Measurements from ENCODE around the gene DTWD1. TPM values are rescaled to one million over a fixed set of nuclear protein-coding genes. Genes with fewer than 3 reads are reported as not detected.

The DTWD1 gene
- total RNA-seq (2012; rRNA removed) (20.1 and 24.4 TPM in 2 replicates), polyA plus RNA-seq (2012; rRNA removed) (12.6 and 19.9 TPM in 2 replicates), Bru-seq, nascent RNA (percentile 87 among the genes with signal in this experiment), BruChase-seq, experiment 1, labeled RNA remaining after a 6-hour chase (percentile 79 among the genes with signal in this experiment), BruChase-seq, experiment 2, labeled RNA remaining after a 2-hour chase (percentile 90 among the genes with signal in this experiment)
- 1.4 and 2.0 TPM in 2 replicates for polyA plus RNA-seq (2012; cell fraction: cytosol; rRNA removed)
- polyA plus RNA-seq (2012; cell fraction: nucleus; rRNA removed; ENCODE audit: low replicate concordance), result 1.4 and 20.7 TPM in 2 replicates
- long read RNA-seq, full-length matches to known transcripts, result 33 of 64 reads
- long read RNA-seq, partial matches to known transcripts, result 8 of 64 reads
- long read RNA-seq, other reads (novel, unspliced or antisense), result 23 of 64 reads

GRCh38 chr15:49620658-49621368, at the start of gene DTWD1, which contains the start of gene FAM227B:
TSS of gene DTWD1 (plus strand) at chr15:49621048. CDS start at chr15:49625168, 4,120 bp downstream.
TSS of gene FAM227B (minus strand) at chr15:49620818. CDS start at chr15:49615171, 5,647 bp downstream.
- POLR2A ChIA-PET (ENCODE audit: unreplicated experiment), result interaction anchor here (0.5 to 1.5 kb wide), 3 partner anchors 142 to 432 kb away, joined by 3 to 4 read pairs (median 3); no protein-coding TSS in a partner anchor
- BruUV-seq (replicated peaks), result TSS peak; percentile 56
- in situ Hi-C loops (cut with MboI; ENCODE audit: low sequenced_read_pairs), result loop anchor here (25.0 kb wide), 1 partner anchor 384 kb away; no protein-coding TSS in a partner anchor
- TF ChIP-seq RAD21 (IDR thresholded peaks at IDR 0.05; ENCODE audit: low read length) (peak; percentile 32), POLR2A (IDR thresholded peaks at IDR 0.05; ENCODE audit: low read depth, low read length) (peak; percentile 92), CHD1 (IDR thresholded peaks at IDR 0.05; ENCODE audit: low read depth, low read length) (peak; percentile 96; the same call in 1 of the 2 replicates), CEBPB (IDR thresholded peaks at IDR 0.05; ENCODE audit: low read depth, low read length) (peak; percentile 98), MAZ (IDR thresholded peaks at IDR 0.05; ENCODE audit: borderline replicate concordance, low read depth, low read length) (peak; percentile 88), NFE2L2 (IDR thresholded peaks at IDR 0.05; ENCODE audit: low read depth, low read length) (no peak), FOS (IDR thresholded peaks at IDR 0.05; ENCODE audit: low read depth, low read length) (peak; percentile 39; the same call in 1 of the 2 replicates), USF2 (IDR thresholded peaks at IDR 0.05; ENCODE audit: low read depth, low read length) (peak; percentile 53), SMC3 (IDR thresholded peaks at IDR 0.05; ENCODE audit: low read depth, low read length) (0 out of 2 replicates have a peak, but pooled peaks have one; percentile 11), CTCF (conservative IDR thresholded peaks at IDR 0.05; ENCODE audit: low read depth, low read length) (no peak), MAFK (IDR thresholded peaks at IDR 0.05; ENCODE audit: low read depth, low read length) (no peak), RCOR1 (IDR thresholded peaks at IDR 0.05; ENCODE audit: insufficient replicate concordance, low read length) (no peak), MXI1 (IDR thresholded peaks at IDR 0.05; ENCODE audit: borderline replicate concordance, low read depth, low read length) (peak; percentile 91)

More at GRCh38 chr15:49620658-49621368, at the start of gene DTWD1, which contains the start of gene FAM227B:
- H2BK5ac ChIP-seq (ENCODE audit: low read depth, low read length, poor library complexity, severe bottlenecking), result peak within 1 kb of the TSS; percentile 94
- H2AK9ac ChIP-seq (replicated peaks; ENCODE audit: low read depth, low read length, poor library complexity), result peak within 1 kb of the TSS; percentile 88
- peak within 1 kb of the TSS; percentile 77 for H3K4me3 ChIP-seq (ENCODE audit: insufficient read depth, low read depth, low read length)
- H3K4ac ChIP-seq (ENCODE audit: low read depth, low read length), result peak within 1 kb of the TSS; percentile 88
- peaks cover 16 to 35% of the 10 kb centered on the region in 2 experiments for H3K79me1 ChIP-seq (ENCODE audit: low read depth in 1 of 2, low read length in 2 of 2)
- peak within 1 kb of the TSS; percentile 96 for H3K14ac ChIP-seq (replicated peaks; ENCODE audit: low read depth, low read length)
- WGBS, 2 experiments (ENCODE audit: extremely low coverage in 2 of 2, insufficient read length in 1 of 2), result 0% methylated on average over 17 of the region's 59 CpGs; no CpG with 5 or more reads in 1 of the 2 experiments
- H2BK15ac ChIP-seq (ENCODE audit: low read depth, low read length), result peak within 1 kb of the TSS; percentile 56
- peak; percentile 98 for ATAC-seq (ENCODE audit: low read depth)
- peak within 1 kb of the TSS; percentile 88 for H2BK120ac ChIP-seq (ENCODE audit: low read depth, low read length)
- H3K9ac ChIP-seq (ENCODE audit: low read depth, low read length), result peak within 1 kb of the TSS; percentile 92
- no peaks in the 10 kb centered on the region for H3K9me1 ChIP-seq (ENCODE audit: insufficient read depth, low read length)
- H3K4me1 ChIP-seq (ENCODE audit: control insufficient read depth, insufficient read depth, low read length), result peaks cover 3% of the 10 kb centered on the region; the same call in 1 of the 2 replicates
- H3K4me2 ChIP-seq (ENCODE audit: low read depth, low read length), result peak within 1 kb of the TSS; percentile 99
- peak within 1 kb of the TSS; percentile 59 for H2AK5ac ChIP-seq (ENCODE audit: low read depth, low read length)
- H2BK20ac ChIP-seq (ENCODE audit: low read depth, low read length), result peak within 1 kb of the TSS; percentile 77; the same call in 1 of the 2 replicates
- peak within 1 kb of the TSS; percentile 95 for H3K27ac ChIP-seq (ENCODE audit: insufficient read depth, low read length)
- H3K56ac ChIP-seq (ENCODE audit: extremely low read depth, insufficient read depth, low read length), result peak within 1 kb of the TSS; percentile 96
- no peaks in the 10 kb centered on the region for H4K20me1 ChIP-seq (ENCODE audit: insufficient read depth, low read length)
- H3K23ac ChIP-seq (ENCODE audit: low read depth, low read length), result peak within 1 kb of the TSS; percentile 96
- peak; percentile 98 for DNase-seq
- H3K36me3 ChIP-seq (ENCODE audit: control insufficient read depth, insufficient read depth, low read length), result peaks cover 6% of the 10 kb centered on the region
- peak within 1 kb of the TSS; percentile 81 for H3K18ac ChIP-seq (ENCODE audit: low read depth, low read length)
- H4K5ac ChIP-seq (ENCODE audit: low read depth, low read length), result peak within 1 kb of the TSS; percentile 98
- H3K9me3 ChIP-seq (ENCODE audit: control insufficient read depth, insufficient read depth, low read length), result peaks cover 5% of the 10 kb centered on the region
- H4K91ac ChIP-seq (ENCODE audit: insufficient read depth, low read depth, low read length), result peak within 1 kb of the TSS; percentile 79
- H2AFZ ChIP-seq (replicated peaks; ENCODE audit: low read length, poor library complexity), result peak within 1 kb of the TSS; percentile 93
- peak within 1 kb of the TSS; percentile 71 to 97 for H4K8ac ChIP-seq (ENCODE audit: low read depth in 2 of 2, low read length in 2 of 2)
- intact Hi-C loops (cut with micrococcal nuclease) (loop anchor here (1.0 to 5.0 kb wide), 8 partner anchors 129 to 516 kb away; no protein-coding TSS in a partner anchor), dilution Hi-C loops (cut with HindIII; ENCODE audit: low sequenced_read_pairs, unreplicated experiment) (no loop called here)
- no peaks in the 10 kb centered on the region for H3K27me3 ChIP-seq (ENCODE audit: control insufficient read depth, insufficient read depth, low read length)
- CTCF ChIA-PET, result interaction anchor here (0.6 kb wide), 1 partner anchor 353 kb away, joined by 3 read pairs; no protein-coding TSS in a partner anchor
